ENCODE data around the gene MLPH.

GRCh38 chr2:237447496-237447895, 39.6 kb upstream of the MLPH start:
- TF ChIP-seq SPI1 (IDR thresholded peaks at IDR 0.05; ENCODE audit: low read depth, low read length) (no peak), POLR2A (IDR thresholded peaks at IDR 0.05; ENCODE audit: low read depth, low read length) (no peak), TAF1 (IDR thresholded peaks at IDR 0.05; ENCODE audit: low read depth, low read length) (no peak), POLR2AphosphoS5 (IDR thresholded peaks at IDR 0.05; ENCODE audit: low read depth, low read length) (no peak)
